Iris pigment epithelial cell (primary cell): Measurements from ENCODE around the gene TMEM168.

Experiments
- DNase-seq: peaks from one replicate; pipeline ENCODE4 v3.0.0-alpha.2; 2011; ENCODE audit warnings: low read depth

Gene TMEM168

DNA sequence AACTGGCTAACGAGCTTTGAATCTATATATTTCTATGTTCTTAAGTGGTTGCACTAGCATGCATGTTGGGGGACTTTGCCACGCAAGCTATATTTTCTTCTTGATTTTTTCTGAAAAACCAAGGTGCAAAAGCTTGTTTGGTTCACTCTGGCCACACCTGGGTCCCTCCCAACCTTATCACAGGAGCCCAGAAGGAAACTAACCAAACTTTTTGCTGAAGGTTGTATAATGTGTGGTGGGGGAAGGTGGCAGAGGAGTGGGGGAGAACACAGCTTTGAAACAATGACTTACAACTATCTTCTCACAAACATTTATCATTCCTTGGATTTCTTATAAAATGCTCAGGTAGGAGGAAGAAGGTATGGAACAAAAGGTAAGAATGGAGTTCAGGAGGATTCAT lies 75.3 kb downstream of the TMEM168 start:
- no peak for DNase-seq
